Measurements from ENCODE around the gene CD7. TPM values are rescaled to one million over a fixed set of nuclear protein-coding genes. Genes with fewer than 3 reads are reported as not detected.

The CD7 gene
- total RNA-seq, 1 experiment from 2014 or later: 0.93 TPM

GRCh38 chr17:82333279-82334171 lies 16.1 kb upstream of the CD7 start, which contains the start of gene SECTM1:
Gene SECTM1 (minus strand): TSS chr17:82333766. CDS start chr17:82327240, 6,526 bp downstream.
- Mint-ChIP-seq H3K36me3 (ENCODE audit: insufficient read depth, unreplicated experiment) (peaks cover 5% of the 10 kb centered on the region), H3K9me3 (ENCODE audit: unreplicated experiment) (no peaks in the 10 kb centered on the region), H3K27me3 (ENCODE audit: insufficient read depth, unreplicated experiment) (no peaks in the 10 kb centered on the region), H3K4me3 (ENCODE audit: unreplicated experiment) (peak within 1 kb of the TSS; percentile 70), H3K27ac (ENCODE audit: unreplicated experiment) (peak within 1 kb of the TSS; percentile 81), H3K4me1 (ENCODE audit: low read depth, unreplicated experiment) (peaks cover 10% of the 10 kb centered on the region)
- DNase-seq: no peak
- ChIA-PET POLR2A (interaction anchor here (0.6 kb wide), 1 partner anchor 68 kb away, joined by 5 read pairs; no protein-coding TSS in a partner anchor), CTCF (no interaction called here)
- intact Hi-C loops (cut with micrococcal nuclease; ENCODE audit: unreplicated experiment): no loop called here
- H3K4me1 ChIP-seq: peaks cover 23% of the 10 kb centered on the region
- no peaks in the 10 kb centered on the region for H3K27me3 ChIP-seq (replicated peaks; ENCODE audit: control insufficient read depth, insufficient read depth, low read length)
- no TSS peak for BruUV-seq (replicated peaks)
- no peaks in the 10 kb centered on the region for H3K36me3 ChIP-seq (ENCODE audit: control insufficient read depth, insufficient read depth, low read length)
- peak within 1 kb of the TSS; percentile 36 for H3K4me3 ChIP-seq (ENCODE audit: low read depth, low read length)
- no peaks in the 10 kb centered on the region for H3K9me3 ChIP-seq
- TF ChIP-seq CTCF (IDR thresholded peaks at IDR 0.05; ENCODE audit: insufficient read depth in 1 of 2, low read depth in 1 of 2, low read length in 1 of 2, severe bottlenecking in 1 of 2, unreplicated experiment in 1 of 2): no peak

- ChIA-PET CTCF (no interaction called here), POLR2A (interaction anchor here (0.6 kb wide), 1 partner anchor 76 kb away, joined by 3 read pairs; no protein-coding TSS in a partner anchor)
- Histone ChIP-seq H3K9me3 (no peaks in the 10 kb centered on the region), H3K4me1 (peaks cover 25% of the 10 kb centered on the region), H3K27me3 (replicated peaks; ENCODE audit: control insufficient read depth, insufficient read depth, low read length) (no peaks in the 10 kb centered on the region), H3K4me3 (ENCODE audit: low read depth, low read length) (peak overlapping the region; percentile 36), H3K36me3 (ENCODE audit: control insufficient read depth, insufficient read depth, low read length) (no peaks in the 10 kb centered on the region)
- H3K27me3 Mint-ChIP-seq (ENCODE audit: insufficient read depth, unreplicated experiment): no peaks in the 10 kb centered on the region
- H3K9me3 Mint-ChIP-seq (ENCODE audit: unreplicated experiment): no peaks in the 10 kb centered on the region
- no peak for TF ChIP-seq CTCF (IDR thresholded peaks at IDR 0.05; ENCODE audit: insufficient read depth in 1 of 2, low read depth in 1 of 2, low read length in 1 of 2, severe bottlenecking in 1 of 2, unreplicated experiment in 1 of 2)
- peaks cover 6% of the 10 kb centered on the region for H3K4me1 Mint-ChIP-seq (ENCODE audit: low read depth, unreplicated experiment)
- BruUV-seq (replicated peaks): no TSS peak
- peak overlapping the region; percentile 81 for H3K27ac Mint-ChIP-seq (ENCODE audit: unreplicated experiment)
- intact Hi-C loops (cut with micrococcal nuclease; ENCODE audit: unreplicated experiment): no loop called here
- DNase-seq: peak in 1 of 2 experiments; percentile 56
- peaks cover 5% of the 10 kb centered on the region for H3K36me3 Mint-ChIP-seq (ENCODE audit: insufficient read depth, unreplicated experiment)
- peak overlapping the region; percentile 70 for H3K4me3 Mint-ChIP-seq (ENCODE audit: unreplicated experiment)
Measured at GRCh38 chr17:82332669-82333278, 15.4 kb upstream of the CD7 start.

- no peak overlapping the region for H3K4me3 ChIP-seq (ENCODE audit: low read depth, low read length)
- H3K27me3 ChIP-seq (replicated peaks; ENCODE audit: control insufficient read depth, insufficient read depth, low read length): no peaks in the 10 kb centered on the region
- peaks cover 25% of the 10 kb centered on the region for H3K4me1 ChIP-seq
- Mint-ChIP-seq H3K9me3 (ENCODE audit: unreplicated experiment) (no peaks in the 10 kb centered on the region), H3K36me3 (ENCODE audit: insufficient read depth, unreplicated experiment) (peaks cover 7% of the 10 kb centered on the region), H3K4me3 (ENCODE audit: unreplicated experiment) (peak overlapping the region; percentile 70), H3K27ac (ENCODE audit: unreplicated experiment) (peak overlapping the region; percentile 81), H3K4me1 (ENCODE audit: low read depth, unreplicated experiment) (peaks cover 6% of the 10 kb centered on the region), H3K27me3 (ENCODE audit: insufficient read depth, unreplicated experiment) (no peaks in the 10 kb centered on the region)
- no peak for TF ChIP-seq CTCF (IDR thresholded peaks at IDR 0.05; ENCODE audit: insufficient read depth in 1 of 2, low read depth in 1 of 2, low read length in 1 of 2, severe bottlenecking in 1 of 2, unreplicated experiment in 1 of 2)
- POLR2A ChIA-PET: no interaction called here
- DNase-seq: no peak
- CTCF ChIA-PET: no interaction called here
- BruUV-seq (replicated peaks): no TSS peak
- no peaks in the 10 kb centered on the region for H3K9me3 ChIP-seq
- intact Hi-C loops (cut with micrococcal nuclease; ENCODE audit: unreplicated experiment): no loop called here
- no peaks in the 10 kb centered on the region for H3K36me3 ChIP-seq (ENCODE audit: control insufficient read depth, insufficient read depth, low read length)
Measured at GRCh38 chr17:82331345-82331939, 14.0 kb upstream of the CD7 start.
